ENCODE data around the gene KRTAP10-4.

- no peak for TF ChIP-seq POLR2A (IDR thresholded peaks at IDR 0.05)
- TF ChIP-seq, protein P1, sequence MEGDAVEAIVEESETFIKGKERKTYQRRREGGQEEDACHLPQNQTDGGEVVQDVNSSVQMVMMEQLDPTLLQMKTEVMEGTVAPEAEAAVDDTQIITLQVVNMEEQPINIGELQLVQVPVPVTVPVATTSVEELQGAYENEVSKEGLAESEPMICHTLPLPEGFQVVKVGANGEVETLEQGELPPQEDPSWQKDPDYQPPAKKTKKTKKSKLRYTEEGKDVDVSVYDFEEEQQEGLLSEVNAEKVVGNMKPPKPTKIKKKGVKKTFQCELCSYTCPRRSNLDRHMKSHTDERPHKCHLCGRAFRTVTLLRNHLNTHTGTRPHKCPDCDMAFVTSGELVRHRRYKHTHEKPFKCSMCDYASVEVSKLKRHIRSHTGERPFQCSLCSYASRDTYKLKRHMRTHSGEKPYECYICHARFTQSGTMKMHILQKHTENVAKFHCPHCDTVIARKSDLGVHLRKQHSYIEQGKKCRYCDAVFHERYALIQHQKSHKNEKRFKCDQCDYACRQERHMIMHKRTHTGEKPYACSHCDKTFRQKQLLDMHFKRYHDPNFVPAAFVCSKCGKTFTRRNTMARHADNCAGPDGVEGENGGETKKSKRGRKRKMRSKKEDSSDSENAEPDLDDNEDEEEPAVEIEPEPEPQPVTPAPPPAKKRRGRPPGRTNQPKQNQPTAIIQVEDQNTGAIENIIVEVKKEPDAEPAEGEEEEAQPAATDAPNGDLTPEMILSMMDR (IDR thresholded peaks at IDR 0.05 in 8 of 11, conservative IDR thresholded peaks at IDR 0.05 in 3 of 11), result no peak
Measured at GRCh38 chr21:44528634-44528995, 44.9 kb upstream of the KRTAP10-4 start.

All from spleen (tissue), 7 donors.